ENCODE measurements around the gene CAPSL.

GRCh38 chr5:35894131-35894530, 44.3 kb downstream of the CAPSL start:
- TF ChIP-seq PATZ1 (CRISPR knock-in tag; IDR thresholded peaks at IDR 0.05; ENCODE audit: borderline replicate concordance) = no peak
- TF ChIP-seq OSR1 (CRISPR knock-in tag; IDR thresholded peaks at IDR 0.05) = no peak
- no peak for TF ChIP-seq RARB (CRISPR knock-in tag; IDR thresholded peaks at IDR 0.05)
- TF ChIP-seq GLIS3 (CRISPR knock-in tag; IDR thresholded peaks at IDR 0.05) = no peak

All from SK-N-SH treated with all-trans-retinoic acid at 6 μM for 48 hours (cell line).